Caco-2 (cell line): Measurements from ENCODE around the gene ATXN7L3. TPM values are rescaled to one million over a fixed set of nuclear protein-coding genes. Genes with fewer than 3 reads are reported as not detected.

Source experiments
- BruUV-seq: library from RNA; stranded (reverse); fragments of 400-500 nt; replicated peaks from 2 replicates; lab custom pipeline; 2021; lab: Mats Ljungman, UMichigan
- CTCF ChIA-PET: fragments of 300-600 bp; sonication (Branson Sonifier 250); formaldehyde crosslinking; loops from one replicate; lab custom pipeline; 2022; ENCODE audit warnings: antibody characterized with exemption; lab: Charles Lee
- POLR2A ChIA-PET: fragments of 300-600 bp; sonication (Branson Sonifier 250); formaldehyde crosslinking; loops from one replicate; lab custom pipeline; 2022; ENCODE audit warnings: antibody characterized with exemption; lab: Charles Lee
- DNase-seq, 2 experiments: peaks; one replicate each; pipeline versions ENCODE4 v3.0.0 to v3.0.0-alpha.2; 2020 to 2022
- H3K27me3 ChIP-seq: replicated peaks from 2 replicates; pipeline ENCODE4 v1.6.0; 2011; ENCODE audit warnings: low read length; ENCODE audit not compliant: control insufficient read depth, insufficient read depth
- H3K36me3 ChIP-seq: 2 replicates; pipeline ENCODE4 v1.5.1; 2011; ENCODE audit warnings: low read length; ENCODE audit not compliant: control insufficient read depth, insufficient read depth
- H3K4me1 ChIP-seq: fragments of 250-450 bp; sonication (Bioruptor Pico); 2 replicates; pipeline ENCODE4 v1.5.1; 2020; ENCODE audit warnings: mild to moderate bottlenecking
- H3K4me3 ChIP-seq: 2 replicates; pipeline ENCODE4 v1.5.1; 2011; ENCODE audit warnings: low read depth, mild to moderate bottlenecking, control low read depth, low read length
- H3K9me3 ChIP-seq: fragments of 250-450 bp; sonication (Bioruptor Pico); 2 replicates; pipeline ENCODE4 v1.5.1; 2020; ENCODE audit warnings: mild to moderate bottlenecking, moderate library complexity
- H3K27ac Mint-ChIP-seq: one replicate; pipeline ENCODE4 v1.8.0; 2022; ENCODE audit warnings: mixed read lengths; ENCODE audit not compliant: unreplicated experiment
- H3K27me3 Mint-ChIP-seq: one replicate; pipeline ENCODE4 v1.8.0; 2022; ENCODE audit warnings: mixed read lengths; ENCODE audit not compliant: insufficient read depth, unreplicated experiment
- H3K36me3 Mint-ChIP-seq: one replicate; pipeline ENCODE4 v1.8.0; 2022; ENCODE audit warnings: mild to moderate bottlenecking, mixed read lengths; ENCODE audit not compliant: insufficient read depth, unreplicated experiment
- H3K4me1 Mint-ChIP-seq: one replicate; pipeline ENCODE4 v1.8.0; 2022; ENCODE audit warnings: low read depth, mixed read lengths; ENCODE audit not compliant: unreplicated experiment
- H3K4me3 Mint-ChIP-seq: one replicate; pipeline ENCODE4 v1.8.0; 2022; ENCODE audit warnings: mild to moderate bottlenecking, moderate library complexity, mixed read lengths; ENCODE audit not compliant: unreplicated experiment
- H3K9me3 Mint-ChIP-seq: one replicate; pipeline ENCODE4 v1.8.0; 2022; ENCODE audit warnings: mixed read lengths; ENCODE audit not compliant: unreplicated experiment
- CTCF ChIP-seq, 2 experiments: fragments of 200-600 bp in 1 of 2; IDR thresholded peaks; 1 replicate in 1 of 2; 2 replicates in 1 of 2; pipeline versions ENCODE4 v1.5.1 to v1.8.0; 2011 to 2022; ENCODE audit warnings: antibody characterized with exemption in 1 of 2, control low read depth in 1 of 2, inconsistent platforms in 1 of 2, low read depth in 1 of 2, low read length in 1 of 2, mild to moderate bottlenecking in 1 of 2, moderate library complexity in 1 of 2; ENCODE audit not compliant: insufficient read depth in 1 of 2, severe bottlenecking in 1 of 2, unreplicated experiment in 1 of 2
- intact Hi-C: fragments of 100-400 bp; cut with micrococcal nuclease; formaldehyde crosslinking; loops from one replicate; pipeline ENCODE4 v1.10.0; 2022; ENCODE audit not compliant: unreplicated experiment
- total RNA-seq: library from RNA; stranded (reverse); gene quantifications from 2 replicates; pipeline ENCODE4 v1.2.3, GENCODE V29; 2022

Gene ATXN7L3
- total RNA-seq, 1 experiment from 2014 or later, result 92.0 TPM

DNA sequence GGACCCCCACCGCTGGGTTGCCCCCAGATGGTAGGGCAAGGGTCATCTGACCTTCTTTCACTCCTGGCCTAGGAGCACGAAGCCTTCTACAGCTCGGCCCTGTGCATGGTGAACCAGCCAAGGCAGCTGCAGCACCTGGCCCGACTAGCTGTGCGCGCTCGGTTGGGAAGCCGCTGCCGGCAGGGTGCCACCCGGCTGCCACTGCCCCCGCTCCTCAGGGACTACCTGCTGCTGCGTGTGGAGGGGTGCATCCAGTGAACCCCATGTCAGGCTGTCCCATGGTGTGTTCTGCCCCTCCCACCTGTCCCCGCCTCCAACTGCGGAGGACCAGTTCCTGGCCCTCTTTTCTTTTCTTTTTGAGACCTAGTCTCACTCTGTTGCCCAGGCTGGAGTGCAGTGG, 21.6 kb downstream of the ATXN7L3 start:
- H3K27ac Mint-ChIP-seq, result no peak overlapping the region
- intact Hi-C loops, result no loop called here

GRCh38 chr17:44177640-44178039, 22.0 kb downstream of the ATXN7L3 start:
- H3K9me3 ChIP-seq, result no peaks in the 10 kb centered on the region
- POLR2A ChIA-PET, result no interaction called here
- Mint-ChIP-seq H3K9me3 (no peaks in the 10 kb centered on the region), H3K4me1 (no peaks in the 10 kb centered on the region), H3K4me3 (no peak overlapping the region), H3K27me3 (no peaks in the 10 kb centered on the region), H3K27ac (no peak overlapping the region), H3K36me3 (peaks cover 39% of the 10 kb centered on the region)
- H3K4me1 ChIP-seq, result no peaks in the 10 kb centered on the region
- intact Hi-C loops, result no loop called here
- no TSS peak for BruUV-seq
- no peaks in the 10 kb centered on the region for H3K27me3 ChIP-seq
- DNase-seq, result no peak
- H3K36me3 ChIP-seq, result peaks cover 1% of the 10 kb centered on the region; the same call in 1 of the 2 replicates
- H3K4me3 ChIP-seq, result no peak overlapping the region
- CTCF ChIA-PET, result no interaction called here
- no peak for TF ChIP-seq CTCF (IDR thresholded peaks at IDR 0.05; ENCODE audit: insufficient read depth in 1 of 2, low read depth in 1 of 2, low read length in 1 of 2, severe bottlenecking in 1 of 2, unreplicated experiment in 1 of 2)

More for the DNA sequence above, 21.6 kb downstream of the ATXN7L3 start:
- Histone ChIP-seq H3K9me3 (no peaks in the 10 kb centered on the region), H3K27me3 (no peaks in the 10 kb centered on the region), H3K36me3 (peaks cover 1% of the 10 kb centered on the region; the same call in 1 of the 2 replicates), H3K4me1 (no peaks in the 10 kb centered on the region), H3K4me3 (no peak overlapping the region)
- Mint-ChIP-seq H3K4me3 (no peak overlapping the region), H3K36me3 (peaks cover 43% of the 10 kb centered on the region), H3K9me3 (no peaks in the 10 kb centered on the region), H3K27me3 (no peaks in the 10 kb centered on the region), H3K4me1 (no peaks in the 10 kb centered on the region)
- no peak for TF ChIP-seq CTCF (IDR thresholded peaks at IDR 0.05; ENCODE audit: insufficient read depth in 1 of 2, low read depth in 1 of 2, low read length in 1 of 2, severe bottlenecking in 1 of 2, unreplicated experiment in 1 of 2)
- no TSS peak for BruUV-seq
- CTCF ChIA-PET, result no interaction called here
- POLR2A ChIA-PET, result no interaction called here
- no peak for DNase-seq

DNA sequence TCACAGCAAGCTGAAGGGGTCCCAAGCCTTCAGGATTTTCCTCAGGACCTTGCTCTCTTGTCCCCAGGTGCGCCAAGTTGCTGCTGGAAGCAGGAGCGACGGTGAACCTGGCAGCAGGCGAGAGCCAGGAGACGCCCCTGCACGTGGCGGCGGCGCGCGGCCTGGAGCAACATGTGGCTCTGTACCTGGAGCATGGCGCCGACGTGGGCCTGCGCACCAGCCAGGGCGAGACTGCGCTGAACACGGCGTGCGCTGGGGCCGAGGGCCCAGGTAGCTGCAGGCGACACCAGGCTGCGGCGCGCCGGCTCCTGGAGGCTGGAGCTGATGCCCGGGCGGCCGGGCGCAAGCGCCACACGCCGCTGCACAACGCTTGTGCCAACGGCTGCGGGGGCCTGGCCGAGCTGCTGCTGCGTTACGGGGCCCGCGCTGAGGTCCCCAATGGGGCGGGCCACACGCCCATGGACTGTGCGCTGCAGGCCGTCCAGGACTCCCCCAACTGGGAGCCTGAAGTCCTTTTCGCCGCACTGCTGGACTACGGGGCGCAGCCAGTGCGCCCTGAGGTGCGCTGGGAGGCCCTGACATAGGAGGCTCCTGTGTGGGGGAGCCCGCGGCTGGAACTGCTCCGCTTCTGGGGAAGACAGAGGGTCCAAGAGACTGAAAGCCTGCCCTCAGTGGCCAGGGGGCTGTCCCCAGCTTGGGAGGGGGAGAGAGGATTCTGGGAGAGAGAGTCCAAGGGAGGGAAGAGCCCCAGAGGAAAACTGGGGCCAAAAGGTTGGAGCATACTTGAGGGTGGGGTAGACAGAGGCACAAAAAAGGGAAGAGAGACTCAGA, 22.8 kb downstream of the ATXN7L3 start:
- H3K4me1 Mint-ChIP-seq, result no peaks in the 10 kb centered on the region
- DNase-seq, result no peak
- no peaks in the 10 kb centered on the region for H3K9me3 Mint-ChIP-seq
- ChIA-PET POLR2A (no interaction called here), CTCF (interaction anchor here (1.3 kb wide), 1 partner anchor 9 kb away, joined by 4 read pairs; no protein-coding TSS in a partner anchor)
- intact Hi-C loops, result no loop called here
- no peaks in the 10 kb centered on the region for H3K9me3 ChIP-seq
- H3K27me3 ChIP-seq, result no peaks in the 10 kb centered on the region
- H3K36me3 ChIP-seq, result no peaks in the 10 kb centered on the region
- BruUV-seq, result no TSS peak
- no peak overlapping the region for H3K4me3 Mint-ChIP-seq
- H3K4me1 ChIP-seq, result no peaks in the 10 kb centered on the region
- H3K27me3 Mint-ChIP-seq, result no peaks in the 10 kb centered on the region
- H3K36me3 Mint-ChIP-seq, result peaks cover 37% of the 10 kb centered on the region
- no peak overlapping the region for H3K4me3 ChIP-seq
- H3K27ac Mint-ChIP-seq, result no peak overlapping the region
- no peak for TF ChIP-seq CTCF (IDR thresholded peaks at IDR 0.05; ENCODE audit: insufficient read depth in 1 of 2, low read depth in 1 of 2, low read length in 1 of 2, severe bottlenecking in 1 of 2, unreplicated experiment in 1 of 2)
